DMS53 (cell line): ENCODE measurements around the gene SMLR1.
"Not testable (repeated sequence)": the region's sequence is repeated elsewhere in the genome, so short reads cannot be mapped to it uniquely, and the experiment has no call there.

Source experiments
- DNase-seq: peaks from one replicate; lab custom pipeline; 2025; lab: John Stamatoyannopoulos, UW

SMLR1 gene

GRCh38 chr6:130827247-130828149 is at the start of gene SMLR1:
Gene SMLR1 (plus strand): TSS chr6:130827406. CDS start chr6:130827414, 8 bp downstream.
- no peak for DNase-seq

GRCh38 chr6:130778946-130779657 is 48.1 kb upstream of the SMLR1 start:
- DNase-seq: no peak

GRCh38 chr6:130779658-130780033 is 47.6 kb upstream of the SMLR1 start:
- no peak for DNase-seq

GRCh38 chr6:130780122-130780521 is 47.1 kb upstream of the SMLR1 start:
- DNase-seq: no peak

- no peak for DNase-seq
Observed at GRCh38 chr6:130781557-130781956, 45.6 kb upstream of the SMLR1 start.

GRCh38 chr6:130783416-130784107 is 43.6 kb upstream of the SMLR1 start:
- DNase-seq: no peak

- DNase-seq: no peak
Observed at GRCh38 chr6:130787726-130788500, 39.3 kb upstream of the SMLR1 start.

- DNase-seq: peak; percentile 2
Observed at GRCh38 chr6:130788954-130789353, 38.3 kb upstream of the SMLR1 start.

- DNase-seq: no peak
Observed at GRCh38 chr6:130794010-130794697, 33.1 kb upstream of the SMLR1 start.

GRCh38 chr6:130794738-130795137 is 32.5 kb upstream of the SMLR1 start:
- no peak for DNase-seq

GRCh38 chr6:130796313-130796905 is 30.8 kb upstream of the SMLR1 start:
- no peak for DNase-seq

GRCh38 chr6:130797061-130797460 is 30.1 kb upstream of the SMLR1 start:
- no peak for DNase-seq

- not testable (repeated sequence) for DNase-seq
Observed at GRCh38 chr6:130801368-130801767, 25.8 kb upstream of the SMLR1 start.

- DNase-seq: no peak
Observed at GRCh38 chr6:130810307-130811030, 16.7 kb upstream of the SMLR1 start.

GRCh38 chr6:130811932-130812331 is 15.3 kb upstream of the SMLR1 start:
- peak; percentile 14 for DNase-seq

GRCh38 chr6:130814506-130814905 is 12.7 kb upstream of the SMLR1 start:
- no peak for DNase-seq

- peak; percentile 75 for DNase-seq
Observed at GRCh38 chr6:130815200-130816071, 11.8 kb upstream of the SMLR1 start.

- no peak for DNase-seq
Observed at GRCh38 chr6:130822736-130823135, 4.5 kb upstream of the SMLR1 start.
